Ishikawa (cell line): ENCODE data around the gene UQCC2.

ENCODE experiments used
- EGR1 ChIP-seq: IDR thresholded peaks from 2 replicates; pipeline ENCODE4 v1.6.1; 2012
- EP300 ChIP-seq: IDR thresholded peaks from 2 replicates; pipeline ENCODE4 v1.6.1; 2012; ENCODE audit warnings: borderline replicate concordance
- MAX ChIP-seq: IDR thresholded peaks from 2 replicates; pipeline ENCODE4 v1.6.1; 2012
- RAD21 ChIP-seq: IDR thresholded peaks from 2 replicates; pipeline ENCODE4 v1.6.1; 2012; ENCODE audit warnings: low read depth
- REST ChIP-seq: IDR thresholded peaks from 2 replicates; pipeline ENCODE4 v1.6.1; 2012; ENCODE audit warnings: low read depth, mild to moderate bottlenecking
- TCF12 ChIP-seq: IDR thresholded peaks from 2 replicates; pipeline ENCODE4 v1.6.1; 2012; ENCODE audit warnings: low read depth
- TEAD4 ChIP-seq: IDR thresholded peaks from 2 replicates; pipeline ENCODE4 v1.6.1; 2012
- USF1 ChIP-seq: IDR thresholded peaks from 2 replicates; pipeline ENCODE4 v1.6.1; 2012

- no peak for TF ChIP-seq REST
- no peak for TF ChIP-seq TEAD4
- TF ChIP-seq TCF12, result no peak
- TF ChIP-seq EP300, result no peak
- TF ChIP-seq RAD21, result no peak
- no peak for TF ChIP-seq MAX
- no peak for TF ChIP-seq USF1
- no peak for TF ChIP-seq EGR1
These were observed 49.2 kb downstream of the UQCC2 start for GRCh38 chr6:33662318-33662717.
